ENCODE data around the gene TECPR1.

DNA sequence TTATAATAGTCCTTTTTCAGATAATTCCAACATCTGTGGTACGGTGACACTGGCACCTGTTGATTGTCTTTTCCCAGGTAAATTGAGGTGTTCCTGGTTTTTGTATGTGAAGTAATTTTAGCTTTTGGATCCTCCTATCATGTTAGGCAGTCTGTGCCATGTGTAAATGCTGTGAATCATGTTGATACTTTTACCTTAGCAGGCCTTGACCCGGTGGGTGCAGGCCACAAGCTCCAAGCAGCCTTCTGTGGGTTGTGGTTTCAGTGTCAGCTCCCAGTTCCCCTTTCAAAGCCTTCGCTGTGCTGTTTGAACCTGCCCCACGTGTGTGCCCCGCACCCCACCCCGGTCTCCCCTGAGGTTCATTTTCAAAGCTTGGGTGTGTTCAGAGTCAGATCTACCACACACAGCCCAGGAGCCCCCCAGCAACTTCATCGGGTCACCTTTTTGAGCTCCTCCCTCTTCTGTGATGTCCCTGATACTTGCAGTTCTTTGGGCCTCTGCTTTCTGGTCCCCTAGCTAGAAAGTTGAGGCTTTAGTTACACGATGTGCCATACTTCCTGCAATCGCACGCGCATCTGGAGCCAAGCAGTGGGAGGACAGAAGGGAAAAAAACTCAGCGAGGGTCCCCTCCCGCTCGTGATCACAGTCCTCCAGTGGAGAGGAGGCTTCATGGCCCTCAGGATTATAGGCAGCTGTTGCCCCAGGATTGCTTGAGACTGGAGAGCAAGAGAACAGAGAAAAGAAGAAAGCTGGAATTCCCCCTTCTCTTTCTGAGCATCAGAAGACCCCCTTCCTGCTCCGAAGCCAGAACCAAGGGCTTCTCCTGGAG, 49.5 kb downstream of the TECPR1 start:
- TF ChIP-seq CEBPB (IDR thresholded peaks at IDR 0.05; ENCODE audit: low read depth, low read length), result no peak
- no peak for TF ChIP-seq POLR2A (IDR thresholded peaks at IDR 0.05; ENCODE audit: low read depth, low read length)
- no peak for TF ChIP-seq CTCF (conservative IDR thresholded peaks at IDR 0.05; ENCODE audit: low read depth, low read length)
- no peak for TF ChIP-seq CHD1 (IDR thresholded peaks at IDR 0.05; ENCODE audit: low read depth, low read length)
- TF ChIP-seq FOS (IDR thresholded peaks at IDR 0.05; ENCODE audit: low read depth, low read length), result no peak
- TF ChIP-seq, protein P1, sequence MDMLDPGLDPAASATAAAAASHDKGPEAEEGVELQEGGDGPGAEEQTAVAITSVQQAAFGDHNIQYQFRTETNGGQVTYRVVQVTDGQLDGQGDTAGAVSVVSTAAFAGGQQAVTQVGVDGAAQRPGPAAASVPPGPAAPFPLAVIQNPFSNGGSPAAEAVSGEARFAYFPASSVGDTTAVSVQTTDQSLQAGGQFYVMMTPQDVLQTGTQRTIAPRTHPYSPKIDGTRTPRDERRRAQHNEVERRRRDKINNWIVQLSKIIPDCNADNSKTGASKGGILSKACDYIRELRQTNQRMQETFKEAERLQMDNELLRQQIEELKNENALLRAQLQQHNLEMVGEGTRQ (IDR thresholded peaks at IDR 0.05; ENCODE audit: low read depth, low read length), result no peak
- TF ChIP-seq MAZ (IDR thresholded peaks at IDR 0.05; ENCODE audit: borderline replicate concordance, low read depth, low read length), result no peak

Measured in IMR-90 (cell line).